ENCODE results near the gene ZFP69B. TPM values are rescaled to one million over a fixed set of nuclear protein-coding genes. Genes with fewer than 3 reads are reported as not detected.

The ZFP69B gene
- total RNA-seq (ENCODE audit: unreplicated experiment) = 10.7 TPM
- long read RNA-seq, partial matches to known transcripts = 0 of 4 reads
- long read RNA-seq, other reads (novel, unspliced or antisense) = 3 of 4 reads

- DNase-seq = peak; percentile 100
These were observed at the start of gene ZFP69B for GRCh38 chr1:40449684-40450494. ZFP69B (plus strand) TSS chr1:40450476; CDS start chr1:40450962, 486 bp downstream.

DNA sequence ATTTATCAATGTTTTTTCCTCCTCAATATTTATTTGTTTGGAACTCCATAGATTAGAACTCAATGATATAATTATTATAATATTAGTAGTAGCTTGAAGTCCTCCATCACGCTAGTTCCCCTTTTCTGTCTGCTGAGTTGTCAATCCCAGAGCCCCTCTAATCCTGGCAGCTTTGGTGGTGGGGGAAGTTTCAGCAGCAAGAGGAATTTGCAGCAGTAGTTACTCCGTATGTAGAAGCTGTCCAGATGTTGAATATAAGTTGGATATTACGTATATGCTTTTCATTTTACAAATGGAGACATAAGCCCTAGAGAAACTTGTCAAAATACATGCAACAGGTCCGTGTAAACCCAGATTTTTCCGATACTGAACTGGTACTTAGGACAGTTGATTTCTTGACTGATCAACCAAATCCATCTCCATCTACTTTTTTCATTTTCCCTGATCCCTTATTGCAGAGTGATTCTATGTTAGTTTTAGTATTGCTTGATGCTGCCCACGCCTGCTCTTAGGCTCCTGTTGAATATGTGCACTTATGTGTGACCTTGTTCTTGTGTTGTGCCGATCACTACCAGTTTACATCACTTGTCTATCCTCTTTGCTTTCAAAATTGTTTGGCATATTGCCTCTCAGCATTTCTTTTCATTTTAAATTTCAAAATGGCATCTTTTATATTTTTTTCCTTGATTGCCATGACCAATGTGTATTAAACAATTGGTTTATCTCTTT lies 48.6 kb upstream of the ZFP69B start:
- Mint-ChIP-seq H3K4me3 (ENCODE audit: unreplicated experiment) (no peak overlapping the region), H3K27ac (ENCODE audit: unreplicated experiment) (no peak overlapping the region), H3K9me3 (ENCODE audit: unreplicated experiment) (no peaks in the 10 kb centered on the region), H3K36me3 (ENCODE audit: unreplicated experiment) (no peaks in the 10 kb centered on the region), H3K4me1 (ENCODE audit: low read depth, unreplicated experiment) (peaks cover 4% of the 10 kb centered on the region), H3K27me3 (ENCODE audit: unreplicated experiment) (no peaks in the 10 kb centered on the region)
- TF ChIP-seq, protein P1, sequence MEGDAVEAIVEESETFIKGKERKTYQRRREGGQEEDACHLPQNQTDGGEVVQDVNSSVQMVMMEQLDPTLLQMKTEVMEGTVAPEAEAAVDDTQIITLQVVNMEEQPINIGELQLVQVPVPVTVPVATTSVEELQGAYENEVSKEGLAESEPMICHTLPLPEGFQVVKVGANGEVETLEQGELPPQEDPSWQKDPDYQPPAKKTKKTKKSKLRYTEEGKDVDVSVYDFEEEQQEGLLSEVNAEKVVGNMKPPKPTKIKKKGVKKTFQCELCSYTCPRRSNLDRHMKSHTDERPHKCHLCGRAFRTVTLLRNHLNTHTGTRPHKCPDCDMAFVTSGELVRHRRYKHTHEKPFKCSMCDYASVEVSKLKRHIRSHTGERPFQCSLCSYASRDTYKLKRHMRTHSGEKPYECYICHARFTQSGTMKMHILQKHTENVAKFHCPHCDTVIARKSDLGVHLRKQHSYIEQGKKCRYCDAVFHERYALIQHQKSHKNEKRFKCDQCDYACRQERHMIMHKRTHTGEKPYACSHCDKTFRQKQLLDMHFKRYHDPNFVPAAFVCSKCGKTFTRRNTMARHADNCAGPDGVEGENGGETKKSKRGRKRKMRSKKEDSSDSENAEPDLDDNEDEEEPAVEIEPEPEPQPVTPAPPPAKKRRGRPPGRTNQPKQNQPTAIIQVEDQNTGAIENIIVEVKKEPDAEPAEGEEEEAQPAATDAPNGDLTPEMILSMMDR (IDR thresholded peaks at IDR 0.05; ENCODE audit: partially characterized antibody, unreplicated experiment) = no peak
- no peak for DNase-seq

More at GRCh38 chr1:40449684-40450494, at the start of gene ZFP69B:
- TF ChIP-seq, protein P1 (IDR thresholded peaks at IDR 0.05; ENCODE audit: partially characterized antibody, unreplicated experiment) = no peak
- peak within 1 kb of the TSS; percentile 98 for H3K4me3 Mint-ChIP-seq (ENCODE audit: unreplicated experiment)
- peaks cover 39% of the 10 kb centered on the region for H3K36me3 Mint-ChIP-seq (ENCODE audit: unreplicated experiment)
- peaks cover 6% of the 10 kb centered on the region for H3K27me3 Mint-ChIP-seq (ENCODE audit: unreplicated experiment)
- peaks cover 11% of the 10 kb centered on the region for H3K4me1 Mint-ChIP-seq (ENCODE audit: low read depth, unreplicated experiment)
- H3K27ac Mint-ChIP-seq (ENCODE audit: unreplicated experiment) = peak within 1 kb of the TSS; percentile 97
- H3K9me3 Mint-ChIP-seq (ENCODE audit: unreplicated experiment) = peaks cover 11% of the 10 kb centered on the region

DNA sequence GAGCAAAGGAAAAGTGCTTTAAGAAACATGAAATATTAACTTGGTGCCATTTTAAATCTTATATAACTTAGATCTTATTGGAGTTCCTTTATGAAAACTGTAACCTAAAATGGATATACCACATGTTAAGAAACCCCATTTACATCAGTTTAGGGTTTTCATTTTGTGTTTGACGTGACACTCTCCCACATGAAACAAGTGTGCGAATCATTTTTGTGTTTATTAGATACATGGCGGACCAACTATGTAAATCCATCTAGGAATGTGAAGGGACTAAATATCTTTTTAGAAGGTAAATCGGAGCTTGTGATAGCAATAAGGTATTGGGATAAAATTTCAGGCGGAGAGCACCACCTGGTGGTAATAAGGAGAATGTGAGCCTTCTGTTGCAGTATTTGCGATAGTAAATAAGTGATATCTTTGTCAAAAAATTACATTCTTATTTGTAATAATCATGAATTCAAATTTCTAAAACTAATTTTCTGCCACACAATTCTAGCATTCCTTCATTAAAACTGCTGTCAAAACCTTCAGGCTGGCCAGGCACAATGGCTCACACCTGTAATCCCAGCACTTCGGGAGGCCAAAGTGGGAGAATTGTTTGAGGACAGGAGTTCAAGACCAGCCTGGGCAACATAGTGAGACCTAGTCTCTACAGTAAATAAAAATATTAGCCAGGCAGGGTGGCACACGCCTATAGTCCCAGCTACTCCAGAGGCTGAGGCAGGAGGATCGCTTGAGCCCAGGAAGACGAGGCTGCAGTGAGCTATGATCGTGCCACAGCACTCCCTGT lies 45.4 kb upstream of the ZFP69B start:
- Mint-ChIP-seq H3K4me3 (ENCODE audit: unreplicated experiment) (no peak overlapping the region), H3K27me3 (ENCODE audit: unreplicated experiment) (no peaks in the 10 kb centered on the region), H3K36me3 (ENCODE audit: unreplicated experiment) (no peaks in the 10 kb centered on the region), H3K9me3 (ENCODE audit: unreplicated experiment) (no peaks in the 10 kb centered on the region), H3K27ac (ENCODE audit: unreplicated experiment) (no peak overlapping the region), H3K4me1 (ENCODE audit: low read depth, unreplicated experiment) (peaks cover 1% of the 10 kb centered on the region)
- no peak for DNase-seq
- TF ChIP-seq, protein P1 (IDR thresholded peaks at IDR 0.05; ENCODE audit: partially characterized antibody, unreplicated experiment) = peak; percentile 86

- TF ChIP-seq, protein P1 (IDR thresholded peaks at IDR 0.05; ENCODE audit: partially characterized antibody, unreplicated experiment) = no peak
- Mint-ChIP-seq H3K4me3 (ENCODE audit: unreplicated experiment) (no peak overlapping the region), H3K9me3 (ENCODE audit: unreplicated experiment) (no peaks in the 10 kb centered on the region), H3K27ac (ENCODE audit: unreplicated experiment) (no peak overlapping the region), H3K27me3 (ENCODE audit: unreplicated experiment) (no peaks in the 10 kb centered on the region), H3K4me1 (ENCODE audit: low read depth, unreplicated experiment) (no peaks in the 10 kb centered on the region), H3K36me3 (ENCODE audit: unreplicated experiment) (no peaks in the 10 kb centered on the region)
- no peak for DNase-seq
These were observed 44.5 kb upstream of the ZFP69B start for GRCh38 chr1:40405812-40406211.

Data from glutamatergic neuron (in vitro differentiated cells).